ENCODE measurements around the gene TBCK. TPM values are rescaled to one million over a fixed set of nuclear protein-coding genes. Genes with fewer than 3 reads are reported as not detected.
"Not testable (repeated sequence)": the region's sequence is repeated elsewhere in the genome, so short reads cannot be mapped to it uniquely, and the experiment has no call there.

The TBCK gene
- total and polyA plus RNA-seq, 9 donors, result 18.3 to 38.7 (median 22.3) TPM

GRCh38 chr4:106136777-106137331 lies 179.2 kb downstream of the TBCK start:
- no peak overlapping the region for H3K4me3 ChIP-seq (ENCODE audit: low read length)
- H3K9me3 ChIP-seq (replicated peaks; ENCODE audit: control insufficient read depth, low read depth, low read length), result peaks cover 6% of the 10 kb centered on the region
- H3K27ac ChIP-seq (ENCODE audit: low read length), result no peak overlapping the region
- peaks cover 7% of the 10 kb centered on the region for H3K36me3 ChIP-seq (ENCODE audit: control insufficient read depth, insufficient read depth, low read length)
- H3K4me1 ChIP-seq (ENCODE audit: control insufficient read depth, insufficient read depth, low read length), result no peaks in the 10 kb centered on the region
- no peak for DNase-seq
- H3K27me3 ChIP-seq (ENCODE audit: control insufficient read depth, insufficient read depth, low read length), result no peaks in the 10 kb centered on the region

DNA sequence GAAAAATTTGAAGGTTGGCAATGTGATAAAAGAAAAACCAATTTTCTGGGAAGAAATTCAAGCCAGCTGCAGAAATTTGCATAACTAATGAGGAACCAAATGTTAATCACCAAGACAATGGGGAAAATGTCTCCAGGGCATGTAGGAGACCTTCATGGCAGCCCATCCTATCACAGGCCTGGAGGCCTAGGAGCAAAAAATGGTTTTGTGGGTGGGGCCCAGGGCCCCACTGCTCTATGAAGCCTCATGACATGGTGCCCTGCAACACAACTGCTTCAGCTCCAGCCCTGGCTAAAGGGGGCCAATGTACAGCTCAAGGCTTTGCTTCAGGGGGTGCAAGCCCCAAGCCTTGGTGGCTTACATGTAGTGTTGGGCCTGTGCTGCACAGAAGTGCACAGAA lies 184.0 kb downstream of the TBCK start:
- Histone ChIP-seq H3K4me3 (ENCODE audit: low read length) (no peak overlapping the region), H3K9me3 (replicated peaks; ENCODE audit: control insufficient read depth, low read depth, low read length) (peaks cover 6% of the 10 kb centered on the region), H3K27me3 (ENCODE audit: control insufficient read depth, insufficient read depth, low read length) (no peaks in the 10 kb centered on the region), H3K36me3 (ENCODE audit: control insufficient read depth, insufficient read depth, low read length) (peaks cover 7% of the 10 kb centered on the region), H3K27ac (ENCODE audit: low read length) (no peak overlapping the region), H3K4me1 (ENCODE audit: control insufficient read depth, insufficient read depth, low read length) (no peaks in the 10 kb centered on the region)
- no peak for DNase-seq

DNA sequence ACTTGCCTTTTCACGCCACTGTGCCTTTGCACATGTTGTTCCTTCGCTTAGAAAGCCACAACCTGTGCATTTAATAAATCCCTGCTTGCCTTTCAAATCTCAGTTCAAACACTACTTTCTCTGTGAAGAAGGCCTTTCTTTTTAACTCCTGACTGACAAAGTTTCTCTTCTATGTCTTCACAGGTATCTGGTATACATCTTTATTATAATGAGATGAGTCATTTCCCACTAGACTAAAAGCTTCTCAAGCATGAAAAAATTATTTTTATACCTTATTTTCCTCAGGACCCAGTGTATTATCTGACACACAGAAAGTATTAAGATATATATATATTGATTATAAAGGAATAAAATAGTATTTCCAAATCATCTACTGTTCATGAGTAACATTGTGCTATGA lies 189.9 kb downstream of the TBCK start:
- Histone ChIP-seq H3K9me3 (replicated peaks; ENCODE audit: control insufficient read depth, low read depth, low read length) (no peaks in the 10 kb centered on the region), H3K27ac (ENCODE audit: low read length) (no peak overlapping the region), H3K36me3 (ENCODE audit: control insufficient read depth, insufficient read depth, low read length) (no peaks in the 10 kb centered on the region), H3K4me1 (ENCODE audit: control insufficient read depth, insufficient read depth, low read length) (no peaks in the 10 kb centered on the region), H3K27me3 (ENCODE audit: control insufficient read depth, insufficient read depth, low read length) (no peaks in the 10 kb centered on the region), H3K4me3 (ENCODE audit: low read length) (no peak overlapping the region)
- WGBS (ENCODE audit: insufficient coverage), result 100% methylated on average over 2 of the region's 2 CpGs
- no peak for DNase-seq

DNA sequence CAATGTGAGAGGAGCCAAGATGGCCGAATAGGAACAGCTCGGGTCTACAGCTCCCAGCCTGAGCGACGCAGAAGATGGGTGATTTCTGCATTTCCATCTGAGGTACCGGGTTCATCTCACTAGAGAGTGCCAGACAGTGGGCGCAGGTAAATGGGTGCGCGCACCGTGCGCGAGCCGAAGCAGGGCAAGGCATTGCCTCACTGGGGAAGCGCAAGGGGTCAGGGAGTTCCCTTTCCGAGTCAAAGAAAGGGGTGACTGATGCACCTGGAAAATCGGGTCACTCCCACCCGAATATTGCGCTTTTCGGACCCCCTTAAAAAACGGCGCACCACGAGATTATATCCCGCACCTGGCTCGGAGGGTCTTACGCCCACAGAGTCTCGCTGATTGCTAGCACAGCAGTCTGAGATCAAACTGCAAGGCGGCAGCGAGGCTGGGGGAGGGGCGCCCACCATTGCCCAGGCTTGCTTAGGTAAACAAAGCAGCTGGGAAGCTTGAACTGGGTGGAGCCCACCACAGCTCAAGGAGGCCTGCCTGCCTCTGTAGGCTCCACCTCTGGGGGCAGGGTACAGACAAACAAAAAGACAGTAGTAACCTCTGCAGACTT lies 196.0 kb downstream of the TBCK start:
- H3K4me1 ChIP-seq (ENCODE audit: control insufficient read depth, insufficient read depth, low read length); H3K27ac ChIP-seq (ENCODE audit: low read length); H3K9me3 ChIP-seq (replicated peaks; ENCODE audit: control insufficient read depth, low read depth, low read length); H3K4me3 ChIP-seq (ENCODE audit: low read length); H3K27me3 ChIP-seq (ENCODE audit: control insufficient read depth, insufficient read depth, low read length); H3K36me3 ChIP-seq (ENCODE audit: control insufficient read depth, insufficient read depth, low read length); DNase-seq: not testable (repeated sequence)
- WGBS (ENCODE audit: insufficient coverage), result over 99% methylated on average over 14 of the region's 28 CpGs

DNA sequence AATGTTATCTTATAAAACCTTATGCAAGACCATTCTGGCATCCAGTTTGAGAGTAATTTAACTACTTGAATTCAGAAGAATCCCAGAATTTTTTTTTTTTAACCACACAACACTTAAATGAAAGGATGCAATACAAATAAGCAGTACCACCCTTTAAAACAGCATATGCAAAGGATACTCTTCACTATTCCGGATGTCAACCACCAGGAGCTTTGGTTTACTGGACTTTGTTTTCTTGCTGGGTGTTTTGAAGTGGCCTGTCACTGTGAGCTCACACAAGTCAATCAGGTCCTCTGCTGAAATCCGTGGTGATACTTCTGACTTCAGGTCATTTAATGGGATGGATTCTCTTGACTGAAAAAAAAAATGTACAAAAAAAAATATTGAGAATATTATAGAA lies 200.0 kb downstream of the TBCK start:
- H3K4me1 ChIP-seq (ENCODE audit: control insufficient read depth, insufficient read depth, low read length), result no peaks in the 10 kb centered on the region
- peaks cover 5% of the 10 kb centered on the region for H3K9me3 ChIP-seq (replicated peaks; ENCODE audit: control insufficient read depth, low read depth, low read length)
- DNase-seq, result no peak
- WGBS (ENCODE audit: insufficient coverage), result no CpG with 5 or more reads among the region's 2 CpGs
- H3K27ac ChIP-seq (ENCODE audit: low read length), result no peak overlapping the region
- no peak overlapping the region for H3K4me3 ChIP-seq (ENCODE audit: low read length)
- no peaks in the 10 kb centered on the region for H3K27me3 ChIP-seq (ENCODE audit: control insufficient read depth, insufficient read depth, low read length)
- H3K36me3 ChIP-seq (ENCODE audit: control insufficient read depth, insufficient read depth, low read length), result peaks cover 13% of the 10 kb centered on the region

GRCh38 chr4:106114270-106114669 lies 201.7 kb downstream of the TBCK start:
- H3K4me3 ChIP-seq (ENCODE audit: low read length), result no peak overlapping the region
- no peaks in the 10 kb centered on the region for H3K4me1 ChIP-seq (ENCODE audit: control insufficient read depth, insufficient read depth, low read length)
- peaks cover 16% of the 10 kb centered on the region for H3K36me3 ChIP-seq (ENCODE audit: control insufficient read depth, insufficient read depth, low read length)
- peaks cover 17% of the 10 kb centered on the region for H3K9me3 ChIP-seq (replicated peaks; ENCODE audit: control insufficient read depth, low read depth, low read length)
- no peak for DNase-seq
- no peaks in the 10 kb centered on the region for H3K27me3 ChIP-seq (ENCODE audit: control insufficient read depth, insufficient read depth, low read length)
- 98% methylated on average over 4 of the region's 8 CpGs for WGBS (ENCODE audit: insufficient coverage)
- no peak overlapping the region for H3K27ac ChIP-seq (ENCODE audit: low read length)

GRCh38 chr4:106111778-106112469 lies 204.1 kb downstream of the TBCK start:
- peaks cover 23% of the 10 kb centered on the region for H3K9me3 ChIP-seq (replicated peaks; ENCODE audit: control insufficient read depth, low read depth, low read length)
- not testable (repeated sequence) for H3K4me1 ChIP-seq (ENCODE audit: control insufficient read depth, insufficient read depth, low read length); H3K27me3 ChIP-seq (ENCODE audit: control insufficient read depth, insufficient read depth, low read length); H3K27ac ChIP-seq (ENCODE audit: low read length); H3K4me3 ChIP-seq (ENCODE audit: low read length); DNase-seq
- H3K36me3 ChIP-seq (ENCODE audit: control insufficient read depth, insufficient read depth, low read length), result peaks cover 16% of the 10 kb centered on the region
- WGBS (ENCODE audit: insufficient coverage), result no CpG with 5 or more reads among the region's 2 CpGs

GRCh38 chr4:106109929-106110328 lies 206.1 kb downstream of the TBCK start:
- Histone ChIP-seq H3K27ac (ENCODE audit: low read length) (no peak overlapping the region), H3K4me3 (ENCODE audit: low read length) (no peak overlapping the region), H3K4me1 (ENCODE audit: control insufficient read depth, insufficient read depth, low read length) (no peaks in the 10 kb centered on the region), H3K9me3 (replicated peaks; ENCODE audit: control insufficient read depth, low read depth, low read length) (peaks cover 23% of the 10 kb centered on the region), H3K27me3 (ENCODE audit: control insufficient read depth, insufficient read depth, low read length) (no peaks in the 10 kb centered on the region), H3K36me3 (ENCODE audit: control insufficient read depth, insufficient read depth, low read length) (peaks cover 21% of the 10 kb centered on the region)
- no peak for DNase-seq
- 89% methylated on average over 4 of the region's 6 CpGs for WGBS (ENCODE audit: insufficient coverage)

- H3K9me3 ChIP-seq (replicated peaks; ENCODE audit: control insufficient read depth, low read depth, low read length), result peaks cover 14% of the 10 kb centered on the region
- peaks cover 25% of the 10 kb centered on the region for H3K36me3 ChIP-seq (ENCODE audit: control insufficient read depth, insufficient read depth, low read length)
- WGBS (ENCODE audit: insufficient coverage), result no CpG with 5 or more reads among the region's 4 CpGs
- no peaks in the 10 kb centered on the region for H3K27me3 ChIP-seq (ENCODE audit: control insufficient read depth, insufficient read depth, low read length)
- H3K4me3 ChIP-seq (ENCODE audit: low read length), result no peak overlapping the region
- DNase-seq, result no peak
- no peak overlapping the region for H3K27ac ChIP-seq (ENCODE audit: low read length)
- H3K4me1 ChIP-seq (ENCODE audit: control insufficient read depth, insufficient read depth, low read length), result no peaks in the 10 kb centered on the region
Measured at GRCh38 chr4:106105697-106106096, 210.3 kb downstream of the TBCK start.

DNA sequence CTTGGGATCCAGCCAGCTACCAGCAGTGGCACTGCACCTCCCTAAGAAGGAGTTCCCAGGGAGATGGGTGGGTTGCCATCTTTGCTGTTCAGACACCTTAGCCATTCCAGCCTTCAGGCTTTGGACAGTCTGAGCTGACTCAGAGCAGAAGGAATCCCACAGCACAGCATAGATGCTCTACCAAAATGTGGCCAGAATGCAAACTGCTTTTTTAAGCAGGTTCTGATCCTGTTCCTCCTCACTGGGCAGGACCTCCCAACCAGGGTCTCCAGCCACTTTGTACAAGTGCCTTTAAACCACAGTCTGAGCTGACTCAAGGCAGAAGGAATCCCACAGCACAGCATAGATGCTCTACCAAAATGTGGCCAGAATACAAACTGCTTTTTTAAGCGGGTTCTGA lies 211.7 kb downstream of the TBCK start:
- no peak for DNase-seq
- Histone ChIP-seq H3K4me1 (ENCODE audit: control insufficient read depth, insufficient read depth, low read length) (no peaks in the 10 kb centered on the region), H3K4me3 (ENCODE audit: low read length) (no peak overlapping the region), H3K36me3 (ENCODE audit: control insufficient read depth, insufficient read depth, low read length) (peaks cover 21% of the 10 kb centered on the region), H3K27me3 (ENCODE audit: control insufficient read depth, insufficient read depth, low read length) (no peaks in the 10 kb centered on the region), H3K9me3 (replicated peaks; ENCODE audit: control insufficient read depth, low read depth, low read length) (peaks cover 6% of the 10 kb centered on the region), H3K27ac (ENCODE audit: low read length) (no peak overlapping the region)
- no CpG with 5 or more reads among the region's 1 CpG for WGBS (ENCODE audit: insufficient coverage)
